ENCODE measurements around the gene ADCY1.

ADCY1 gene

GRCh38 chr7:45677311-45677900 is 103.2 kb downstream of the ADCY1 start:
- DNase-seq (ENCODE audit: low read depth in 2 of 2), result no peak

- DNase-seq (ENCODE audit: low read depth in 2 of 2), result no peak
Observed at GRCh38 chr7:45679516-45679915, 105.3 kb downstream of the ADCY1 start.

- no peak for DNase-seq (ENCODE audit: low read depth in 2 of 2)
Observed at GRCh38 chr7:45680776-45681175, 106.6 kb downstream of the ADCY1 start.

GRCh38 chr7:45681596-45682357 is 107.6 kb downstream of the ADCY1 start:
- no peak for DNase-seq (ENCODE audit: low read depth in 2 of 2)

DNA sequence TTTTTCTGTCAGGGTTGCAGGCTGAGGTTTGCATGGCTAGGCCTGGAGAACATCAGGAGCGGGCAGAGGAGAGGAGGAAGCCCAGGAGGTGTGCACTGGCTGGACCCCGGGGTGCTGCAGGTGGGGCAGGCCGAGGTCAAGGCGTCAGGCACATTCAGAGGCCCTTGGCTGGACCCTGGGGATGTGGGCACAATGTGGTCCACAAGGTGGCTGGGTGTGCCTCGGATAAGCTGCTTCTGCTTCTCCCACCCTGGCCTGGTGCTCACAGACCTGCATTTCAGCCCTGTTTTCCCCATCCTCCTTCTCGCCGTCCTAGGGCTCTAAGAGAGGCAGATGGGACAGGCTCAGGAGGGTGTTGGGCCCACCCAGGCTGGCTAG is 108.2 kb downstream of the ADCY1 start:
- DNase-seq (ENCODE audit: low read depth in 2 of 2), result no peak

DNA sequence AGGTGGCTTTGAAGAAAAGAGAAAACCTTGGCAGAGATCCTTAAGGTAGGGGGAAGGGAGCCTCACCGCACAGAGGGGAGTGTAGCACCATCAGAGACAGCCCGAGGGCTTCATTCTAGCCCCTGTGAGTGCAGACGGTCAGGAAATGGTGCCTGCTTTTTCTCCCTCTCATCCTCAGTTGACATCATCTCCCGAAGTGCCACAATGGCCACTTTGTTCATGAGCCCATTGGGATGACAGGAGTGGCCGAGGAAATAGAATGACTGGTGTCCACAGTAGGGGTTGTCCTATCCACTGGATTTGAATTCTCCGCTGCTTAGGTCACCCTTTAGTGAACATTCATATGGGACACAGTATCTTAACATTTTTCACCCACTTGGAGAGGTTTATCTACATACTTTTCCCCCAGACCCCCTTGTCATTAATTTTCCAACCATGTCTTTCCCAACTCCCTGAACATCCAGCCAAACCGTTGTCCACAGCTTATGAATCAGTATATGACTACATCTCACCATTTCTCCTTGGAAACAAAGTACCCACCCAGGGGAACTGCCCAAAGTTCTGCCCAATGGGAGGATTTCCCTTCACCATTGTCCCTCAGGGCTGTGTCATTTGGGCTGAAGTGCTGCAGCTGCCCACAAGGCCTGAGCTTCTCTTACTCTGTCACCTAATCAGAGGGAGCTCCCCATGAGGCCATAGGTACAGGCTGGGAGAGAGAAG is 108.8 kb downstream of the ADCY1 start:
- DNase-seq (ENCODE audit: low read depth in 2 of 2), result no peak

DNA sequence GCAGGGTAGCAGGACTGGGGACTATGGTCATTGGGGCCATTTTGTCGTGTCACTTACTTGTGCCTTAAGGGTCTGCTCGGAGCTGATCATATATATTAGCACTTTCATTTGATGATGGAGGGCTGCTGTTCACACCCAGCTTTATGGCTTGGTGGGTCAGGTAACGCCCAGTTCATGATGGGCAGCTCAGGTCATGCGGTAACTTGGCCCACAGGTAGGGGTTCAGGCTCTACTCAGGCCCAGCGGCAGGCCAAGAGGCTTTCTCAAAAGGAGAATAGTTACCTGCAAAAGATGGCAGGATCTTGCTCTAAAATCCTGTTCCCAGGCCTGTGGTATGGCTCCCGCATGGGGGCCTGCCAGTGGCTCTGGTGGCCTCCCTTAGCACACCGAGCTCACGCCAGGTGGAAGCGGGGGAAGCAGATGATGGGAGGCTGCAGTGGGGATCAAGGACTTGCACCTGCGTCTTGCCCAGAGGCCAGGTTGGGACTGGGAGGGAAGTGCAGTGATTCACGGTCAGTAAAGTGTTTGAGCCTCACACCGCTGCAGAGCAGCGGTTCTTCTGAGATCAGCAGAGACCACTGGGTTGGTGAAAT is 109.5 kb downstream of the ADCY1 start:
- no peak for DNase-seq (ENCODE audit: low read depth in 2 of 2)

GRCh38 chr7:45684910-45685618 is 110.9 kb downstream of the ADCY1 start:
- no peak for DNase-seq (ENCODE audit: low read depth in 2 of 2)

DNA sequence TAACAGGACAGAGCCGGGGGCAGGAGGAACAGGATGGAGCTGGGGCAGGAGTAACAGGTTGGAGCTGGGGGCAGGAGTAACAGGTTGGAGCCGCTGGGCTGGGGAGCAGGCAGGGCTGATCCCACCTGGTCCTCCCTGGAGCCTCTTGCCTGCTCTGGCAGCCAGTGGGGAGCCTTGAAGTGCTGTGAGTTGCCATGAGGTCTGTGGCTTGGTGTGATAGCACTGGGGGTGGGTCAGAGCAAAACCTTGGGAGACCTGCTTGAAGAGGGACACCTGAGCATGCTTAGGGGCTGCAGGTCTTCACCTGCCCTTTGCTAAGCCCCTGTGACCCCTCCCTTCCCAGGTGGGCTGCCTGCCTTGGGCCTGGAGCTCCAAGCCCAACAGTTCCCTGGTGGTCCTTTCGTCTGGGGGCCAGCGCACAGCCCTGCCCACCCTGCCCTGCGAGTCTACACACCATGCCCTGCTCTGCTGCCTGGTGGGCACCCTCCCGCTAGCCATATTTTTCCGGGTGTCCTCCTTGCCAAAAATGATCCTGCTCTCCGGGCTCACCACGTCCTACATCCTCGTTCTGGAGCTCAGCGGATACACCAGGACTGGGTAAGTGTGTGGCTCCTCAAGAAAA is 111.6 kb downstream of the ADCY1 start:
- no peak for DNase-seq (ENCODE audit: low read depth in 2 of 2)

GRCh38 chr7:45686441-45687184 is 112.4 kb downstream of the ADCY1 start:
- DNase-seq (ENCODE audit: low read depth in 2 of 2), result no peak

DNA sequence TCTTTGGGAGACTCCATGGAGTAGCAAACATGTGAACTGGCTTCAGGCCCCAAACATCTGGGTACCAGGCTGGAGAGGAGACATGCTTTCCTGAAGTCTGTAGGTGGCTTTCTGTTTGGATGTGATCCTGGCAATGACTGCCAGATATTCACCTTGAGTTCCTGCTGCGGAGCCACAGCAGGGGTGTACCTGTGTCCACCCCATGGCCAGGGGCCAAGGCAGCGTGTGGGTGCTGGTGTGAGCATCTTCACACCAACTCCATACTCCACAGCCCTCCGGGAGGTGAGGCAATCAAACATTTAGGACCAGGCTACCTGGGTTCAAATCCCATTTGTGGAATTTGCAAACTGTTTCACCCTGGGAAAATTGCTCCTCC is 113.0 kb downstream of the ADCY1 start:
- DNase-seq (ENCODE audit: low read depth in 2 of 2), result no peak

GRCh38 chr7:45687721-45688120 is 113.6 kb downstream of the ADCY1 start:
- no peak for DNase-seq (ENCODE audit: low read depth in 2 of 2)

DNA sequence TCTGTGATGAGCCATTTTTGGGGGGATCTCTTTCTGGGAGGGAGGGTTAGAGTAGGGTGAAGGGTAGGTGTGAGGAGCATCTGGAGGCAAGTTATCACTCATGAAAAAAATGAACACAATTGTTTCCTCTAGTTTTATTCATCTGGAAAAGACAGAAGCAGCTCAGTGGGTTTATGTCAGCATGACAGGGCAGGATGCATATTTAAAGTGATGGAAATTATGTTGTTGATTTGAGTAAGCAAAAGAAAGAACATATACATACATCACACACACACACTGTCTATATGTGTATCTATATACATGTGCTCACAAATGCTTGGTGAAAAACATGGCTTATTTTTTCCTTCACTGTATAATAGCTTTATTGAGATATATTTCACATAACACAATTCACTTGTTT is 114.2 kb downstream of the ADCY1 start:
- DNase-seq (ENCODE audit: low read depth in 2 of 2), result no peak

DNA sequence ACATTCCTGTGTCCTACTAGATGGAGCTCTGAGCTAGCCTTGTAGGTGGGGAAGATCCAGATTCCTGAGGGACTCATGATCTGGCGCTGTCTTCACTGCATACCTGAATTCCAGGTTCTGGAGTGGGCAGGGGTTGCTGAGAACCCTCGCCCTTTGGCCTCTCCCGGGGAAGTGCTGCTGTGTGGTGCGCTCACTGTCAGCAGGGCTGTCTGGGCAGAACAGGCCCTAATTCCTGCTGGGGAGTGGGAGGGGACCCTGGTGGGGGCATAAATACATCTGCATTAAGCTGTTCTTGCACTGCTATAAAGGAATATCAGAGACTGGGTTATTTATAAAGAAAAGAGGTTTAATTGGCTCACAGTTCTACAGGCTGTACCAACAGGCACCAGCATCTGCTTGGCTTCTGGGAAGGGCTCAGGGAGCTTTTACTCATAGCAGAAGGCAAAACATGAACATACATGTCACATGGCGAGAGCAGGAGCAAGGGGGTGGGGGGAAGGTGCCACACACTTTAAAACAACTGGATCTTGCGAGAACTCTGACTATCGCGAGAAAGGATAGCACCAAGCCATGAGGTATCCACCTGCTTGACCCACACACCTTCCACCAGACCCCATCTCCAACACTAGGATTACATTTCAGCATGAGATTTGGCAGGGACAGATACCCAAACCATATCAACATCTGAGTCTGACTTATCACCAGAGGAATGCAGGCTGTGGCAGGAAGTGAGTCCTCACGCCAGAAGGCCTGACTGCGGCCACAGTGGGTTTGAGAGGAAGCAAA is 115.0 kb downstream of the ADCY1 start:
- no peak for DNase-seq (ENCODE audit: low read depth in 2 of 2)

DNA sequence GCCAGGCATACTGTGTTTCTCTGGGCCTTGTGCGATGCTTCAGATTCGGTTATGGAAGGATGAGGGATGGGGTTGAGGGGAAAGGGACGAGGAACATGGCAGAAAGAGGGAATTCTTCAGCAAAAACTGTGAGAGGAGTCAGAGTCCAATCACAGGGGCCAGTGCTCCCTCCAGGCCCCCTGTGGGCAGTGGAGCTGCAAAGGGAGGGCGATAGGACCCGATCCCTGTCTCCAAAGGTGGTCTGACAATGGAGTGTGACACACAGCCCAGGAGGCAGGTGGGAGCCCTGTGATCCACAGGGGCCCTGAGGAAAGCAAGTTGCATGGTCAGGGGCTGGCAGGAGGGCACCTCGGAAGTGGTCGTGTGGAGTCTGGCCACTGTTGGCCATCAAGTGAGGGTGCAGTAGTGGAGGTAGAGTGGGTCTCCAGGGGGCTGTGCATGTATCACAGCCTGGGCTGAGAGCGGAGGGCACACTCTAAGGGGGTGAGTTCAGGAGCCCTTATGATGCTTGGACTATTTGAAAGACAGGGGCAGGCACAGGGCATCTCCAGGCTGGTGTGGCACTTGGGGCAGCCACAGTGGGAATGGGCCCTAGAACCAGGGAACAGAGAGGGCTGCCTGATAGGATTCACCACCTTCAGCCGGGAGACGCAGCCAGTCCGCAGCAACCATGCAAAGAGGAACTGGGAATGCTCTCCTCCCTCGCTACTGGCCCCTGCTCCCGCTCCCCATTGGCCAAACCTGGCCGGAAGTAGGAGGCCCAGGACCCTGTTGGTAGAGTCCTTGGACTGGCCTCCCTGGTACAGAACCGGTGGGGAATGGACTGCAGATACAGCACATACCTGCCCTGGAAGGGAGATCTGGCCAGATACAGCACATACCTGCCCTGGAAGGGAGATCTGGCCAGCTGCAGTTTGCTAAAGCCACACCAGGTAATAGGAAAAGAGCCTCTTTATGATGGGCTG is 115.9 kb downstream of the ADCY1 start:
- DNase-seq (ENCODE audit: low read depth in 2 of 2), result no peak

GRCh38 chr7:45690762-45691150 is 116.6 kb downstream of the ADCY1 start:
- no peak for DNase-seq (ENCODE audit: low read depth in 2 of 2)

DNA sequence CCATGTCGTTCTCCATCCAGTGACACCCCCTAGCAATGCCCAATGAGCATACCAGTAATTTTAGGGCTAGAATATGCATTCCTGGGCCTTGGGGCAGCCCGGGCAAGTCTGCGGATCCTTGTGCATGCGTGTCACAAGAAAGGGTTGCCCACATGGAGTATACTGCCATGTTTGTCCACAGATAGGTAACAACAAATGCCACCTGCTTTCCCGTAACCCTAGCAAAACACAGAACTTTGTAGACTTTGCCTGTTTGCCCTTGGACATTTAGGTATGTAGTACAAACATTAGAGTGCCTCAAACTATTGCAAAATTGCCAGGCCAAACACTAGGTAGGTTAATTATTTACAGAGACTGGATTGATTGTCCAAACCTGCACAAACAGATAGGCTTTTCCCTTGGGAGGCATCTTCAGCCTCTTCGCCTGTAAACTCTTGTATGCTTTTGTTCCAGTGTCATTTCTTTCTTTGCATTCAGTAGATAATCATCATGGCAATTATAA is 117.0 kb downstream of the ADCY1 start:
- DNase-seq (ENCODE audit: low read depth in 2 of 2), result no peak

- DNase-seq (ENCODE audit: low read depth in 2 of 2), result no peak
Observed at GRCh38 chr7:45692031-45692430, 117.9 kb downstream of the ADCY1 start.

Data from stimulated activated CD8-positive, alpha-beta memory T cell treated with anti-CD3 and anti-CD28 coated beads, Interleukin-2, amount 100 ng/mL, for 48 hours (primary cell).